ENCODE measurements around the gene ARFGAP3.

ARFGAP3 gene

DNA sequence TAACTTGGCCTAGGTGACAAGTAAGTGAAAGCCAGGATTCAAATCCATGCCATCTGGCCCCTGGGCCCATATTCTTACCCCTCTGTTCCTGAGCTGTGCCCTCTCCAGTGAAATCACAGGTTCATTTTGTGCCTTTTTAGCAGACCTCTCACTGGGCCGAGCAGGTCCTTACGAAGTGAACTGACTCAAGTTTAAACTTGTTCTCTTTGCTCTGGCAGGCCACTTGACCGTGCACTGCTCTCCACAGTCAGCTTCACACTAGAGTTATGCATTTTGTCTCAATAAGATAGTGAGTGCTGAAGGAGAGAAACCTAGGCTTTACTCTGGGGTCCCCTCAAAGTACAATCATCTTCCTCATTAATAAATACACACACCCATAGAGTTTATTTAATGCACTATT, 40.7 kb downstream of the ARFGAP3 start:
- no peak for DNase-seq

DNA sequence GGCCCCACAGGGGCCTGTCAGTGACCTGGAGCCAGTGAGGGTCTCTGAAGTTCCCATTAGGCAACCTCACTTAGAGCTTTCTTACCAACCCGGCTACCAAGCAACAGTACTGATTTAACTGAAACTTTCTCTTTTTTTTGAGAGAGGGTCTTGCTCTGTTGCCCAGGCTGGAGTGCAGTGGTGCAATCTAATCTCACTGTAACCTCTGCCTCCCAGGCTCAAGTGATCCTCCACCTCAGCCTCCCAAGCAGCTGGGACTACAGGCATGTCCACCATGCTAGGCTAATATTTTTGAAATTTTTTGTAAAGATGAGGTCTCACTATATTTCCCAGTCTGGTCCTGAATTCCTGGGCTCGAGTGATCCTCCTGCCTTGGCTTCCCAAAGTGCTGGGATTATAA, 42.5 kb downstream of the ARFGAP3 start:
- DNase-seq, result no peak

- DNase-seq, result no peak
Observed at GRCh38 chr22:42814215-42814614, 42.9 kb downstream of the ARFGAP3 start.

GRCh38 chr22:42813501-42813900, 43.6 kb downstream of the ARFGAP3 start:
- no peak for DNase-seq

- no peak for DNase-seq
Observed at GRCh38 chr22:42811459-42811858, 45.6 kb downstream of the ARFGAP3 start.

- no peak for DNase-seq
Observed at GRCh38 chr22:42808521-42808920, 48.6 kb downstream of the ARFGAP3 start.

GRCh38 chr22:42807185-42807584, 49.9 kb downstream of the ARFGAP3 start:
- DNase-seq, result no peak

DNA sequence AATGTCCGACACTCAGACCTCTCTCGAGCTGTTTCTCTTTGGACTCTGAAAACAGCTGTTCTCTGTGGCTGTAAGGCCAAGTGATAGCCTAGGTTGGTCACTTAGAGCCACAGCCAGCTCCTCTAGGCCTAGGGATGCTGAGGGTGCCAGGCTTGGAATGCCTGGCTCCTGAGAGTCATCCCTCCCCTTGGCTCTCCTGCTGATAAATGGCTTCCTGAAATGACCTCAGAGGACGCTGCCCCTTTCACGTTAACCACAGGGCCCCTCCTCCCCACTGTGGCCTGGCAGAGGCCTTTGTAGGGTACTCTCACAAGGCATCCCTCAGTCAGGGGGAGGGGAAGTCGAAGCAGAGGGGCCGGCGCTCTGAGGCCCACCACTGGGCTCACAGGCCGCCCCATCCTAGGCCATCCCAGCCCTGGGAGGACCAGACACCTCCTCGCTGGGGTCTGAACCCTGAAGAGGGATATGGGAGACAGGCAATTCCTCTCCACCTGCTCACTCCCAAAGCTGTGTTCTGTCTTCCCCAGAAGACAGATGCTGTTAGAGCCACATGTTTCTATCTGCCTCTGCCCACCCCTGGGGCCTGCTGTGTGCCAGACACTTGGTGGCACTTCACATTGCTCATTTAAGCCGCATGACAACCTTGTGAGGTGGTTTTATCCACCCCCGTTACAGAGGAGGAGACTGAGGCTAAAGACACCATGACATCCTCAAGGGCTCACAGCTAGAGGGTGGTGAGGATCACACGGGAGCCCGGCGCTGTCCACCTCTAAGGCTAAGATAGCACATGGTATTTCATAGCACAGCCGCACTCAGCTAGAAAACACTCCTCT, 50.9 kb downstream of the ARFGAP3 start:
- DNase-seq, result no peak

DNA sequence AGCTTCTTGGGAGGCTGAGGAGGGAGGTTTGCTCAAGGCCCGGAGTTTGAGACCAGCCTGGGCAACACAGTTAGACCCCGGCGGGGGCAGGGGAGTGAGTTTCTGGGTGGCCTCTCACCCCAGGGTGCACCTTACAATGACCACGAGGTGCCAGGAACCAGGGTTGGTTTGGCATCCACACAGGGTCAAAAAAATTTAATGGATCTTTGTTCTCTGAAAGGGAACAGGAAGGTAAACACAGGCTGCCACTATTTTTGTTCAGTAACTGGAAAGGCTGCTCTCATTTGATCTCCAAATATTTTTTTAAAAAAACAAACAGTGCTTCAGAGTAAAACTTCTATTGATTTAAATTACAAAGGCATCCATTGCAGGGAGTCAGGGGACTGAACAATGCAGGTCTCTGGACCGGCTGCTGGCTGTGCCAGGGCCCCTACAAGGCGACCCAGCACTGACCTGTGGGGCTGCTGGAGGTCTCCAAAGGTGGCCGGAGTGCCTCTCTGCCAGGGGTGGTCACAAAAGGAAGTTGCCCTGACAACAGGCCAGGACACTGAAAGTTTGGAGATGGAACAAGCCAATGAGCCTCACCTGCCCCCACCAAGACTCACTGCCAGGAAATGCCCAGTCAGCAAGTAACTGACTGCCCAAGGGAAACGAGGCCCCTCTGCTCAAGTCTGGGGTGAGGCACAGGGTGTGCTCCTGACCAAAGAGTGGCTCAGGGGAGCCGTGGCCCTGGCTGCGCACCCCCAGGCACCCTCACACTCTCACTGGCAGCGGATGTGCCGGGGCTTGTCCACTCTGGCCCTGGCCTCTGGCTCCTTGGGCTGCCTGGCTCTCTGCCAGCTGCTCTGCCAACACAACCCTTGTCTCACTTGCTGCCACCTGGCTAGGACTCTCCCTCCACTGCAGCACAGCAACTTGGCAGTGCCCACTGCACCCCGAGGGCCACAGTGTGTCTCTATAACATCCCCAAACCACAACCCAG, 51.8 kb downstream of the ARFGAP3 start:
- DNase-seq, result no peak

GRCh38 chr22:42803389-42803788, 53.7 kb downstream of the ARFGAP3 start:
- no peak for DNase-seq

DNA sequence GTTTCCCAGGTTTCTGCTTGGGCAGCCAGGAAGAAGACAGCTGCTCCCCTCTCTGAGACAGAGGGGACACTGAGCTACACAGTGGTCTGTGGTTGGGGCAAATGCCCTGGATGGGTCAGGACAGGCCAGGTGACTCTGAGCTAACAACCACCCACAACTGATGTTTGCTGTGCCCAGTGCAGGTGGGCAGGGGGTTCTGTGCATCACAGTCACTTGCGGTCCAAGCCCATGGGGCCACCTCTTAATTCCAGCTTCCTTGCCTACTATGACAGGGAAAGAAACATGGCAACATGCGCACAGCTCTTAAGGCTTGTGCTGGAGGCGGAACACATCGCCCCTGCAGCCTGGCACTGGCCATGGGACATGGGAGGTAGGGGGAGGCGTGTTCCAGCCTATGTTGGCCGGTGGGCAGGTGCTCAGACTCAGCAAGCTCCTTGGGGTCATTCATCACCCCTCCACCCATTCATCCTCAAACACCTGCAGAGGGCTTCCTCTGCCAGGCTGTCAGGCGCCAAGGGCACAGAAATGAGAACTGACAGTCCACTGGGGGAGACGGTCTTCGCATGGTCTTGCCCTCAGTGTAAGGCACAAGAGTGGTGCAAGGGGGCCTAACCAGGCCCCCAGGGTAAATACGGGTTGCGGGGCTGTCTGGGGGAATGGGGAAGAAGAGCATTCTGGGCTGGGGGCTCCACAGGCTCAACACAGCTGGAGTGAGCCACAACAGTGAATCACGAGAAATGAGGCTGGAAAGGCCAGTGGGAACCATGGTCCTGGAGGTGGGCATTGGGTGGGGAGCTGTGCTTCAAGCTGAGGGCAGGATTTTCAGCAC, 55.6 kb downstream of the ARFGAP3 start:
- DNase-seq, result no peak

DNA sequence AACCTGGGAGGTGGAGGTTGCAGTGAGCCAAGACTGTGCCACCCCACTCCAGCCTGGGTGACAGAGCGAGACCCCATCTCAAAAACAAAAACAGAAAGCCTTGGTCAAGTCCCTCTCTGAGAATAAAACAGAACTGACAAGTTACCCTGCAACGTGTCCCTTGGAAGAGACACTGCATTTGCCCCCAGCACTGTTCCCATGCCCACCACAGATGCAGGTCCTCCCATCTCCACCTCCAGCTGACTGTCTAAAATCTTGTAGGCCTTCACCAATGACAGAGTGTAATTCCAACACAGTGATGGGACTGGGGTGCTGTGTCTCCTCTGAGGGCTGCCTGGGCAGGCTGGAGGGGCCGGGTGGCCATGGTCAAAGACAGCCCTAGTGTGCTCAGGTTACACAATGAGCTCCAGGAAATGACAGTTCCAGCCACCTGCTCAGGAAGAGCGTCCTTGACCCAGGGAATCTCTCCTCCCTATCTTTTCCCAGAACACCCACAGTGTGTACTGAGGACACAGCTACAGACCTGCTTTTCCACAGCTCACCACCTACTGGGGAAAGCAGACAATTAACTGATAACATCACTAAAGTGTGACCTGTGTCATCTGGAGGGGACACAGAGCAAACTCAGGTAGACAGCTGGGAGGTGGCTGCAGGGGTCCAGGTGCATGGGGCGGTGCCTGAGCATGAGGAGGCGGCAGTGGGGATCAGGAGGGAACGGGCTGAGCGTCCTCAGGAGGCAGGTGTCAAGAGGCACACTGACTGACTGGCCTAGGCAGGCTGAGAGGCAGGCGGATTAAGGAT, 56.4 kb downstream of the ARFGAP3 start:
- DNase-seq, result no peak

- no peak for DNase-seq
Observed at GRCh38 chr22:42799461-42800405, 57.3 kb downstream of the ARFGAP3 start.

DNA sequence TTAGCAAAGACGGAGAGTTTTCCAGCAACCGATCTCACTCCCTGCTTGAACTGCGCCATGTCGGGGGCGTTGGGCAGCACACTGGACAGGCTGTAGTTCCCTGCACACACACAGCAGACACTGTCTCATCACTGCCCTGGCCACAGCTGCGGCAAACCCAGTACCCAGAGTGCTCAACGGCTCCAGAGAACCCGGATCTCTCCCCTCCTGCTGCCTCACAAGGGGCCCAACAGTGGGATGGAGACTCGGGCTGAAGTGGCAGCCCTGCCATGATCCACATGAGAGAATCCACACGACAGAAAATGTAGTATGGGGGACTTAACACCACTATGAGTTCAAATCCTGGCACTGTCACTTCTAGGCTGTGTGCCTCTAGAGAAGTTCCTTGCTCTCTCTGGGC, 58.0 kb downstream of the ARFGAP3 start:
- no peak for DNase-seq

DNA sequence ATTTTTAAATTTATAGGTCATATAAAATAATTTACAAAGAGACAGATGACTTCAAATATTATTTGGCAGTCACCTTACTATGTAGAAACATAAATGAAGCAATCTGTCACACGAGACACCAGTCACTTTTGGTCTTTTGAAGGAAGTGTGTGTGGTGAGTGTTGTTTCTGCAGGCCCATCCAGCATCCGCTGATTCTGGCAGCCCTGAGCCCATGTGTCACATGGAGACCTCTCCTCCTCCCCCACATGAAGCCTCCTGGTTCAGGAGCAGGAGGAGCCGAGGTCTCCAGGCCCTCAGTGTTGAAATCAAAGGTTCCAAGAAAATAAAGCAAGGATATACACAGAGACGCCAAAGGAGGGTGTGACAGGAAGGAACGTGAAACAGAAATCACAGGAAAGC, 60.1 kb downstream of the ARFGAP3 start:
- DNase-seq, result no peak

DNA sequence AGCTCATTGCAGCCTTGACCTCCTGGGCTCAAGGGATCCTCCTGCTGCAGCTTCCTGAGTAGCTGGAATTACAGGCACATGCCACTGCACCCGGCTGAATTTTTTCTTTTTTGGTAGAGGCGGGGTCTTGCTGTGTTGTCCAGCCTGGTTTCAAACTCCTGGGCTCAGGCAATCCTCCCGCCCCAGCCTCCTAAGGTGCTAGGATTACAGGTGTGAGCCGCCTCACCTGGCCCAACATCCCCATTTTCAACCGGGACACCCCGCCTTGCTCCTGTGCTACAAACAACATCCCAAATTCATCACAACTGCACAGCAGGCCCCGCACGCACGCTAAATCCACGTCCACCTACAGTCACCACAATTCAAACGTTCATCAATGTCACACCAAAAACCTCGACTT, 61.0 kb downstream of the ARFGAP3 start:
- no peak for DNase-seq

DNA sequence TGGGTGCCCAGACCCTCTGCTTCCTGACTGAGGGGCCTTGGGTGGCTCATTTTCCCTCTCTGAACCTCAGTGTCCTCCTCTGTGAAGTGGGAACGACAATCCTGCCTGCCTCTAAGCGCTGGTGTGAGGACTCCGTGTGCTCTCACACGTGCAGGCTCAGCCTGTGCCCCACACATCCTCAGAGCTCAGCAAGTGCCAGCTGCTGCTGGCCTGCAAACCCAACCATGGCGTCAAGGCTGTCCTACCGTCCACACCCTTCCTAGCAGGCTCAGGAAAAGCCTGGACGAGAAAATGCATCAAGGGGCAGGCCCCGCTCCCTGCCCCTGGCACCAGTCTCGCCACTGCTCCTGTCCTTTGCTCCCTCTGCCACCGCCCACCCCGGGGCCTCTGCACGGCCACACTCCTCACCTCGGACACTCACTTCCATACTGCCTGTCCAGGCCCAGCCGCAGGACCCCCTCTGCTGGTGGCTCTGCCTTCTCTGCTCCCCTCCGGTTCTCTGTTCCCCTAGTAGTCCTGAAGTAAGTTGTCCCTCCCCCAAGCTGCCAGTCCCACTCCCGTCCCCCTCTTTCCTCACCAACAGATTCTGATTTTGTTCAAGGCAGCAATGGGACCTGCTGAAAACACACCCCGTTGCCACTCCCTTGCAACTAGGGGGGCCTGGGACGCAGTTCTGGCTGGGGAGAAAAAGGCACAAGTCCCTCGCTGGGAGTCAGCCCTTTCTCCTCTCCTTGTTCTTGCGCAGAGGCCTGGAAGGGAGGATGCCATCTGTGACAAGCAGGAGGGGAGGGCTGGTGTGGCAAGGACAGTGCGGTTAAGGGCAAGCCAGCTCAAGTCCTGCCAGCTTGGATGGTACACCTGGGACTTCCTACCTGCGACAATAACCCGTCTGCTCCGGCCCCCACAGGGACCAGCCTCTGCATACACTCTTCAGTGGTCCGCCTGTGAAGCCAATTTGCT, 62.2 kb downstream of the ARFGAP3 start:
- no peak for DNase-seq

DNA sequence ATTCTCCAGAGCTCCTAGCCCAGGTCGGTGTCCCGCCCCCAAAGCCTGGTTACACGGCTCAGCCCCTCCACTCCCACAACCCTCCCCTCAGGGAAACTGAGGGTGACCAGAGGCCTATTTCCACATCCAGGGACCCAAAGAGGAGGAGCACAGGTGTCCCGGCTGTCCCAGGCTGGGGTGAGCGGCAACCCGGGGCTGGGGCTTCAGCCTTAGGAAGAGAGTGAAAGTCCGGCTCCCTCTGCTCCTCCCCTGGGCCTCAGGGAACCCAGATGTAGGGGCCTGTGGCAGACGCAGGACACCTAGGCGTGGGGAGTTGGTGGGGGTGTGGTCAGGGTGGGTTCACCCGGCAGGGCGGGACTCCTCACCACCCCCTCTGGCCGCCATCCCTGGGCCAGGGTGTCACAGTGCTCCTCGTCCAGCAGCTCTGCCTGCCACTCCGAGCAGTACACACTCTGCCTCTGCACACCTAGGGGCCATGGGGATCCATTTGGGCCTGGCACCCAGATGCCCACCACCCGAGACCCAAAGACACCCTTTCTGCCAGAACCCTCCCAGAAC, 63.1 kb downstream of the ARFGAP3 start:
- no peak for DNase-seq
